HG02798 (cell line): ENCODE data around the gene PIGK.
A peak's percentile ranks its signal among the peaks of the same experiment; 100 is the strongest.
"Not testable (repeated sequence)": the region's sequence is repeated elsewhere in the genome, so short reads cannot be mapped to it uniquely, and the experiment has no call there.

Source experiments
- ATAC-seq: cut with Tn5 transposase; IDR thresholded peaks from one replicate; pipeline ENCODE4 v1.9.1; 2021; ENCODE audit warnings: mild to moderate bottlenecking; ENCODE audit not compliant: unreplicated experiment, poor library complexity

Gene PIGK

DNA sequence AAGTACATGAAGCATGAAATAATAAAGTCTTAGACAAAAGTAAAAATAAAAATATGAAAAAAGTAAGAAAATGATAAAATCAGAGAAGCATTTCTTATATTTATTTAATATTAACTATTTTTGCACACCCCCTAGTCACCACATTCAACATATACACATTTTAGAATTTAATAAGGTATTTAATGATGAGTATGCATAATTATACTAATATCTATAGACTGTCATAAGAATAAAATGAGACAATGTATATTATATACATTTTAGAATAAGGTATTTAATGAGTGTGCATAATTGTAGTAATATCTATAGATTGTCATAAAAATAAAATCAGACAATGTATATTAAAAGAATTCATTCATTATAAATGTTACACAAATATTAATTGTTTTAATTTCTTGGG lies 18.9 kb downstream of the PIGK start:
- ATAC-seq: no peak

DNA sequence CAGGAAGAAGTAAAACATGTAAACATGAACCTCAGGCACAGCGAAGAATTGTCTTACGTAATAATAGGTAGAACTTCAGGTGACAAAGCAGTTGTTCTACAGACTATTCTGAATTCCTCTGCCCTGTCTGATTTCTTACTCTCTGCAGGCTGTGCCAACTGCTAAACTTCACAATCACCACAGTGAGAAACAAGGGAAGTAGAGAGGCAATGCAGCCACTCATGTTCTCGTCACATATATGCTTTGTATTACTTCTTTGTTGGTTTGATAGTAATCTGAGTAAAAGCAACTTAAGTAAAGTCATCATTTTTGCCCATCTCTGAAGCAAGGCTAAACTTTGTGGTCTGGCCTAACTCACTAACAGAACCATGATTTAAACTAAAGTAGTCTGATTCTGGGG lies 21.9 kb downstream of the PIGK start:
- ATAC-seq: no peak

DNA sequence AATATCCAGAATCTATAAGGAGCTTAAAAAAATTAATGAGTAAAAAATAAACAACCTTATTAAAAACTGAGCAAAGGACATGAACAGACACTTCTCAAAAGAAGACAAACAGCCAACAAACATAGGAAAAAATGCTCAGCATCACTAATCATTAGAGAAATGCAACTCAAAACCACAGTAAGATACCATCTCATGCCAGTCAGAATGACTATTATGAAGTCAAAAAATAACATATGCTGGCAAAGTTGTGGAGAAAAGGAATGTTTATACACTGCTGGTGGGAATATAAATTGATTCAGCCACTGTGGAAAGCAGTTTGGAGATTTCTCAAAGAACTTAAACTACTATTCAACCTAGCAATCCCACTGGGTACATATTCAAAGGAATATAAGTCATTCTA lies 25.3 kb downstream of the PIGK start:
- ATAC-seq: no peak

DNA sequence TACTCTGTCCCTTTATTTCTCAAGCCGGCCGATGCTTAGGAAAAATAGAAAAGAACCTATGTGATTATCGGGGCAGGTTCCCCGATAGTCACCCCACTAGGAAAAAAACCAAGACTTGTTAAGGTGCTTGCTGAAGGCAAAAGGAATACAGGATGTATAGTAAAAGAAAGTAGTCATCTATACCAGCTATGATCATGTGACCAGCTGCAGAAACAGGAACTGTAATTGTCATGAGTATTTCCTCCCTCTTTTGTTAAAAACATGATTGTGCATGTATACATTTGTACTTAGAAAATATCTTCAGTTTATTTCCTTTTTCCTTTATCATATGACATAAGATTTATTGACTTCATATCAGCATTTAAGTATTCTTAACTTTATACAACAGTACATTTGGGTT lies 30.5 kb downstream of the PIGK start:
- no peak for ATAC-seq

DNA sequence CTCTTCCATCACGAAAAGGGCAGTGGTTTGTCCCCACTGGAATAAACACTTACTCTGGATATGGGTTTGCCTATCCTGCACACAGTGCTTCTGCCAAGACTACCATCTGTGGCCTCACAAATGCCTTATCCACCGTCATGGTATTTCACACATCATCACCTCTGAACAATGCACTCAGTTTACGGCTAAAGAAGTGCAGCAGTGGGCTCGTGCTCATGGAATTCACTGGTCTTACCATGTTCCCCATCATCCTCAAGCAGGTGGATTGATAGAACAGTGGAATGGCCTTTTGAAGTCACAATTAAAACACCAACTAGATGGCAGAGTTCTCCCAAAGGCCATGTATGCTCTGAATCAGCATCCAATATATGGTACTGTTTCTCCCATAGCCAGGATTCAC lies 32.3 kb downstream of the PIGK start:
- not testable (repeated sequence) for ATAC-seq

DNA sequence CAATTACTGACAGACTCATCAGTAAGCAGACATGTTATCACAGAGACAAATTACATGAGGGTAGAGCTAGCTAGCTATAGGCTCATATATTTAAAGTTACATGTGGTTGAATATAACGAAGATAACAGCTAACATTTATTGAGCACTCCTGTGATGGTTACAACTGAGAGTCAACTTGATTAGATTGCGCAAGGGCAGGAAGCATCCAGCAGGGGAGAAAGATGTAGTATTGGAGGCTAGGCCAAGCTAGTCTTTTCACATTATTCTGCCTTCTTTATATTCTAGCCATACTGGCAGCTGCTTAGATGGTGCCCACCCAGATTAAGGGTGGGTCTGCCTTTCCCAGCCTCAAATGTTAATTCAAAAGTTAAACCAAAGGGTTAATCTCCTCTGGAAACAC lies 37.1 kb downstream of the PIGK start:
- ATAC-seq: no peak

DNA sequence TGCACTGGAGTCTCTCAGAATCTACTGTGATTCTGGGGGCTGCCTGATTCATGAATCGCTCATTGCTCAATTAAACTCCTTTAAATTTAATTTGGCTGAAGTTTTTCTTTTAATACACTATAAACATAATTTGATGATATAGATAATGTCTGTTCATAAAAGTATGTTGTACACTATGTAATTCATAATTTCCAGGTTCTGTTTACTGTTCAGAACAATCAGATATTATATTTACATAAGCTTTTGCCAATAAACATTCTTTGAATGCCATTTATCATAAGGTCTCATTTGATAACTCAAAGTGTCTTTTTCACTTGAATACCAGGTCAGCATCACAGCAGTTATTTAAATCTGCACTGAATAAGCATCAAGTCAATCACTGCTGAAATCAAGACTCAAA lies 39.6 kb downstream of the PIGK start:
- ATAC-seq: no peak

DNA sequence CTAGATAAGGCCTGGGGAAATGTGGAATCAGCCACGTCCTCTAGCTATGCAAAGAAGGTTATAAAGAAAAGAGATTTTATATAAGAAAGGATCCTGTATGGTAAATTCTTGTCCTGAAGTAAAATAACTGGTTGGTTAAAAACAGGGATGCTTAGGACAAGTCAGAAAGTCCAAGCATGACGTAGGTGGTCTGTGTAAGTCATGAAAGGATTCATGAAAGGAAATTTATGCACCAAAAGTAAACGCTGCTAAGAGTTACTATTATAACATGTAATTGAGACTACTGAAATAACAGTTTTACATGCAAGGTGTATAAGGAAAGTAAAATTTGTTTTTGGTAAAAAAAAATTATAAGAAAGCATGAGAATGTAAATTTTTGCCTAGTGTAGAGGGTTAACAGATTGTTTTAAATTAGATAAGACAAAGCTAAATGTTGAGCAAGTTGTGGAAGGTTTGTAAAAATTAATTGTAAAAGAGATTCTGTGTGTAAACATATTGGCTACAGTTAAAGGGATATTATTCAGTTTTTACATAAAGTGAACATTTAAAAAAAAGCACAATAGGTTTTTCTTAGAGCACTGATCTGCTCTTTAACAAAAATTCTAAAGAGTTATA lies 43.9 kb downstream of the PIGK start:
- no peak for ATAC-seq

DNA sequence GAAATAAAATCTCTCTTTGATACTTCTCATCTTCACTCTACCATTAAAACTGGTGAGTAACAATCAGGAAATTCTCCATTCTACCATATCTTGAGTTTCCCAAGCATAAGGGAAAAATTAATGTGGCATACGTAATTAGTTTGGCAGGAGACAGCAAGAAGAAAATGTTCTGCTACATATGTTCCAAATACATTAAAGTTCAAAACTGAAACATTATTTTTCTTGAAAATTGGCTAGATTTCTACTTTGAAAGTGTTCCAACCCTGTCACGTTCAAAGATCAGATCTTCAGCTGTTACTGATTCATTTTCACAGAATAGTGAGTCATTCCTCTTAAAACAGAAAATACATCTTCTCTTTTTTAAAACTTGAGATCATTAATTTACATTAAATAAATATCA lies 48.5 kb downstream of the PIGK start:
- no peak for ATAC-seq

DNA sequence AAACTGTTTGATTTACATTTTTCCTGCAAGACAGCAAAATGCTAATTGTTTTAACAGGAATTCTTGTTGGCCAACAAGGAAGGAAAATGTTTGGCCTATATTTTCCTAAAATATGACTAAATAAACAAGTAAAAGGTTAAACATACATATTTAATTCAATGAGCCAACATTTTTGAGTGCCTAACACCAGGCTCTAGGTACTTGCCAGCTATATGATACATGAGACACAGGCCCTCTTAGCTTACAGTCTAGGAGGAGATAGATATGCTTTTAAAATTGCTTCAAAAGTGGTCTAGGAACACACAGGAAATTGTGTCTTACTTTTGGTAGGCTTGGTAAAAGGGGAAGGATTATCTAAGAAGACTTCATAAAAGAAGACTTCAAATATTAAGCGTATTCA lies 50.9 kb downstream of the PIGK start:
- no peak for ATAC-seq

DNA sequence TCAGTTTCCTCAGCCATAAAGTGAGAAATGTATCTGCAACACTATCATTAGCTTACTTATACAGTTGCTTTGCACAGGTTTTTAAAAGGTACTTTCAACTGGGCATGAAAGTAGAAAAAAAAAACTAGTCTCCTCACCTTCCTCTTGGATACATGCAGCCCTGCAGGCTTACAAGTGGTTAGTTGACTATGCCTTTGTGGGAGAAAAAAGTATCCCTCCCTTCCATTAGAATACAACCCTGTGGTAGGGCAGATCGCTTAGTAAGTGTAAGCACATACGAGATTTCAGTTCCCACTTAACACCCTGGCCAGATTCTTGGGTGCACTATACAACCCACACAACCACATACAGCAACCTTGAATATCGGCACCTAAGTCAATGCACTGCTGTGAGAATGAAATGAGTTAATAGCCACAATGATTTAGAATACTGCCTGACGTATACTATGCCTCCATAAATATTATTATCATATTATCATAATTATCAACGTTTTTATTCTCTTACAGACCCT lies 54.7 kb downstream of the PIGK start:
- ATAC-seq: no peak

DNA sequence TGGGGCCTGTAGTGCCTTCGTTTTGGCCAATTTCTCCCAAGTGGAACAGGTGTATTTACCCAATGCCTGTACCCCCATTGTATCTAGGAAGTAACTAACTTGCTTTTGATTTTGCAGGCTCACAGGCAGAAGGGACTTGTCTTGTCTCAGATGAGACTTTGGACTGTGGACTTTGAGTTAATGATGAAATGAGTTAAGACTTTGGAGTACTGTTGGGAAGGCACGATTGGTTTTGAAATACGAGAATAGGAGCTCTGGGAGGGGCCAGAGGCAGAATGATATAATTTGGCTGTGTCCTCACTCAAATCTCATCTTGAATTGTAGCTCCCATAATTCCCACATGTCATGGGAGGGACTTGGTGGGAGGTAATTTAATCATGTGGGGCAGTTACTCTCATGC lies 59.5 kb downstream of the PIGK start:
- not testable (repeated sequence) for ATAC-seq

DNA sequence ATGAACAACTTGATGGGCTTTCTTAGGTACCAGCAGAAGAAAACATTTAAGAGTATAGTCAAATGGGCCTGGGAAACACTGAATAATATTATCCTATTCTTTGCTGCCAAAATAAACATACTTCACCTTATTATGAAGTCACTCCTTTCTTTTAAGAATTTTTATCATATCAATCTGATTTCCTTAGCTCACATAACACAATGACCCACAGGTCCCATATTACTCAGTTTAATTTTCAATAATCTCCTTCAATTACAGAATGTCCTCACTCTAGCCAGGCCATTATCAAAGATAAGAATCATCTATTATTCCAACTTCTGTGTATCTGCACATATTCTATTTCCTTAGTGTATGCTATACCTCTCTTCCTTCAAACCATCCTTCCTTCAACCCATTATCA lies 63.0 kb downstream of the PIGK start:
- ATAC-seq: no peak

DNA sequence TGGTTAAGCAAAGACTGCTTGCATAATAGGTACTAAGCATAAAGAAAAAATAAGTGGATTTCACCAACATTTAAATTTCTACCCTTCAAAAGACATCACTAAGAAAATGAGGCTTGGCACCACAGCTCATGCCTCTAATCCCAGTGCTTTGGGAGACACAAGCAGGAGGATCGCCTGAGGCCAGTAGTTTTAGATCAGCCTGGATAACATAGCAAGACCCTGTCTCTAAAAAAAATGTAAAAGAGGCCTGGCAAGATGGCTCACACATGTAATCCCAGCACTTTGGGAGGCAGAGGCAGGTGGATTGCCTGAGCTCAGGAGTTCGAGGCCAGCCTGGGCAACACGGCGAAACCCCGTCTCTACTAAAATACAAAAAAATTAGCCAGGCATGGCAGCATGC lies 73.0 kb downstream of the PIGK start:
- no peak for ATAC-seq

DNA sequence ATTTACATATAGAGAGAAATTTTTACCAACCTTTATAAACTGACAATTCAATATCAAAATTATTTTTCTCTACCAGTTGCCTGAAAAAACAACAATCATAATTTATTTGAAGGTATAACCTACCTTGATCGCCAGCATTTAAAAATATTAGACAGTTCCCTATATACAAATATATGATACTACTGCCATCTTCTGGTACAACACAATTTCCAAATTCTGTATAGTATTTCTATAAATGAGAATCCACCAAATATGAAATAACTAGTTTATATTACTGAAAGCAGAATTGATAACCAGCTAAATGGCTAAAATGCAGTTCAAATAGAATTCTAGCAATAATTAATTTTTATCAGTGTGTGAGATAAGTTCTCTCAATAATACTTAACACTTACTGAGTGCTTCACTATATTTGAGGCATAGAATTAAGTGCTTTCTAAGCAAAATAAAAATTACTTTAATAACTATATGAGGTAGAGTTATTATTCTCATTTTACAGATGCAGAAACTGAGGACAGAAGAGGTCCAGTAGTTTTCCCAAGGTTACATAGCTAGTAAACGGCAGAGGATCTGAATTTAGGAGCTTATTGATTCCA lies 75.6 kb downstream of the PIGK start:
- no peak for ATAC-seq

DNA sequence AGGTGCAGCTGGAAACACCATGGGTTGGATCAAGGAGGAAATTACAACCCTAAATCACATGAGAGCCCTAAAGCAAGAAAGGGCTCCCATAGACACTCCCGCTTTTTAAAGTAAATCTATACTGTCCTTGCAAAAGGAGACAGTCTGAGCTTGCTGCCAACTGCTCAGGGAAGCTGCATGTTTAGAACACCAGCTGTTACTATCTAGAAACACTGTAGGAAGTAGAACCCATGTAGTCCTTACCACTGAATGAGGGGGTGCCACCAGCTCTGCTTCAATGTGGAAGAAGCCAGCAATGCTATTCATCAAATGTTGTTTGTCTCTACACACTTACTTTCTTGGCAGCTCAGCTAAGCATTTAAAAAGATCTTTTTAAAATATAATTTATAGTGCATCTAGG lies 79.8 kb downstream of the PIGK start:
- ATAC-seq: no peak

DNA sequence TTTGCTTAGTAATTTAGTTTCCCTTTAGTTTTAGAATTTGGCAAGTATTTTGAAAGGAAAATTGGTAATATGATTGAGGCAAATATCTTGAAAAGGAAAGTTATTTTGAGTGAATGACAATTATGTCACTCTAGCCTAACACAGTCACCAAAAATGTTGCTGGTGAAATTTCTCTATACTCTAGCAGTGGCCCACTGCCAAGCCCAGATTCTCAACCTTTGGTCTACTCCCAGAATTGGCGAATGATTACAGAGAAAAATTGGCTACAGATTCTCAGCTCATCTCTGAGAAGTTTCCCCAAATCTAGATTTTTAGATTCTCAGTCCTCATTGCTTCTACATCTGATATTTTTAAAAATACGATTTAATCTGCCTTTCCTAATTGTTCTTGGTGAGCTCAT lies 84.9 kb downstream of the PIGK start:
- no peak for ATAC-seq

DNA sequence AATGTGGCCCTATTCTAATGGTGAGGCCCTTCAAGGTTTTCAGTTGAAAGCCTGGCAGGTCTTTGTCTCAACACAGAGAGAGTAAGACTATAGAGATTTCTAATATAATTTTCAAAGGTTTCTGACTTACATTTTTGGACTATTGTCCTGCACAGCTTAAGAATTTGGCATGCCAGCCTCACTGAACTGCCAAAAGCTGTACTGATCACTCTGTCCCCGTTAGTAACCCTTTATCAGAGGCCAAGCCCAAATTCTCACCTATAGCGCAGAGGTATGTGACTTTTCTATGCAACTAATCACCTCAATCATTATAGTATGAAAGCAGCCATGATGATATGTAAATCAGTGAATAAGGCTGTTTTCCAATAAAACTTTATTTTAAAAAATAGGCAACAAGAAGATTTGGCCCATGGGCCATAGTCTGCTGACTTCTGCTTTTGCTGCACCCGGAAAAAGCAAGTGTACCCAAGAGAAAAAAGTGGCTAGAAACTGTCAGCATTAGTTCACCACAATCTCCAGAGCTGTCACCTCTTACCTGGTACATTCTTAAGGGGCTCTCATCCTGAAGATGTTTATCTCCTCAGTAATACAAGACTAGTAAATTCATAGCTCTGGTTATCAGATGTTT lies 85.4 kb downstream of the PIGK start:
- no peak for ATAC-seq

DNA sequence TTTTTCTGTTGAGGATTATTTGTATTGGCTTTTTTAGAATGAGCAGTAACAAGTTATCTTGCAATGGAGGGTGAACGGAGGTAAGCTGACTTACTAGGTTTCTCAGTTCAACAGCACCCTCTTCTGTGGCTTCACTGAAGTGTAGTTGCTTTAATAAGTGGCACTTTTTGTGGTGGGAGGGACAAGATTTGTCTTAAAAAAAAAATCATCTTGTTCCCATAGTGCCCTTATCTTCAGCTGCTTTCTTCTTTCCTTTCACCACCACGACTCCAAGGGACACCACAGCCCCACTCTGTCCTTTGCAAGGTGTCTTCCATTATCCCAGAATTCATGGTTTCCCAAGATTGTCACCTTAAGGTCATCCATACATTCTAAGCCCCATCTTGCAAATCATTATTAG lies 92.9 kb downstream of the PIGK start:
- peak; percentile 65 for ATAC-seq

DNA sequence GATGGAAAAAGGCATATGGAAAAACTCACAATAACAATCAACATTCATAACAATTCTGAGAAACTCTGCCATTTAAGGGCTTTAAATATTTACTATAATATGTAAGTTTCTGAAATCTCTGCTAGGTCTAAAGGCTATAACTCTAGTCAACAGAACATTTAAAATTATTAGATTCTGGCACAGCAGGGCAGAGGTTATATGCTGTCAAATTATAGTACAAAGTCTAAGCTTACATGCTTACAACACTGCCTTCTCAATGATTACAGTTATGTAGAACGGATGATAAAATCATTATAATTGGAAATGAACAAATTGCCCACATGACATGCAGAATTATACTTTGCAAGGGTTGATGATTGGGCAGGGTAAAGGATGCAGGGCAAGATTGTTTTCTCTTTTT lies 97.7 kb downstream of the PIGK start:
- ATAC-seq: no peak

DNA sequence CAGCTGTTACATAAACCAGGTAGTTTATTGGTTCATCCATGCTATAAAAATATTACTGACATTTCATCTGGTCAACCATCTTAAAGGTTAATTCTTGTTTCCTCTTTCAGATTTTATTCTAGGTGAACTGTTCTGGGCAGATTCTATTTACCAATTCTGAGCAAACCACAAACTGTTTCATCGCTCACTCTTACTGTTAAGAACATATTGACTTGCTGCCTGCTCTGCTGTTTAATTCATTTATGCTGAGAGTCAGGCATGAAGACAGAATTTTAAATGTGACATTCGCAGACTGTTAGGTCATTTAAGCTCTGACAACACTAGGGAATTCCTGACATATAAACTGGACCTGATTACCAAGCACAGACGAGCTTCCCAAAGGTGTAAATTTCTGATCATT lies 98.3 kb downstream of the PIGK start:
- no peak for ATAC-seq

DNA sequence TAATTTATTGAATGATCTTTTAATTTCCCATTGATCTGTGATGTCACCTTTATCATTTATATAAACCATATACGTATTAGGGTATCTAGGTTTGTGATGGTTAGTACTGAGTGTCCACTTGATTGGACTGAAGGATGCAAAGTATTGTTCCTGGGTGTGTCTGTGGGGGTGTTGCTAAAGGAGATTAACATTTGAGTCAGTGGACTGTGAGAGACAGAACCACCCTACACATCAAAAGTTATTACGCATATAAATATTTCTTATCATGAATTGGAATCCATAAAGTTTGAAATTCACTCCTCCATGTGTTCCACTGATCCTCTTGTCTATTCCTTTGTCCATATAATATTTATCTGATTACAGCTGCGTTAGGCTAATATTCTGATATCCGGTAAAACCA lies 100.5 kb downstream of the PIGK start:
- ATAC-seq: no peak
